WTC11 (cell line): Measurements from ENCODE around the gene PKHD1. TPM values are rescaled to one million over a fixed set of nuclear protein-coding genes. Genes with fewer than 3 reads are reported as not detected.

Experiments used
- ATAC-seq: fragments of 200-7000 bp; cut with Tn5 transposase; 2 replicates; pipeline ENCODE4 v1.10.0; 2021; ENCODE audit warnings: mild to moderate bottlenecking, moderate library complexity
- CTCF ChIA-PET: fragments of 300-600 bp; sonication (Branson Sonifier 250); formaldehyde crosslinking; loops from one replicate; lab custom pipeline; 2021; ENCODE audit warnings: antibody characterized with exemption; lab: Charles Lee
- POLR2A ChIA-PET: fragments of 350-600 bp; sonication (Branson Sonifier 250); formaldehyde crosslinking; loops from one replicate; lab custom pipeline; 2021; ENCODE audit warnings: antibody characterized with exemption; lab: Charles Lee
- DNase-seq: peaks from one replicate; pipeline ENCODE4 v3.0.0; 2021; ENCODE audit warnings: low spot score
- H3K27ac Mint-ChIP-seq: 2 replicates; pipeline ENCODE4 v1.8.0; 2021; ENCODE audit warnings: mixed read lengths
- H3K27me3 Mint-ChIP-seq: 2 replicates; pipeline ENCODE4 v1.8.0; 2021; ENCODE audit warnings: low read depth, mild to moderate bottlenecking, moderate library complexity, mixed read lengths
- H3K36me3 Mint-ChIP-seq: 2 replicates; pipeline ENCODE4 v1.8.0; 2021; ENCODE audit warnings: mixed read lengths
- H3K4me1 Mint-ChIP-seq: 2 replicates; pipeline ENCODE4 v1.8.0; 2022; ENCODE audit warnings: mixed read lengths
- H3K4me3 Mint-ChIP-seq: 2 replicates; pipeline ENCODE4 v1.8.0; 2021; ENCODE audit warnings: mild to moderate bottlenecking, moderate library complexity, mixed read lengths
- H3K9me3 Mint-ChIP-seq: 2 replicates; pipeline ENCODE4 v1.8.0; 2021; ENCODE audit warnings: mixed read lengths
- AFF4 ChIP-seq: sonication (generic); formaldehyde crosslinking; IDR thresholded peaks from 2 replicates; pipeline ENCODE4 v1.8.1; 2023; ENCODE audit warnings: mild to moderate bottlenecking, missing genetic modification reagents, borderline replicate concordance
- ATF3 ChIP-seq: sonication (generic); formaldehyde crosslinking; conservative IDR thresholded peaks from 2 replicates; pipeline ENCODE4 v1.8.1; 2022; ENCODE audit warnings: mild to moderate bottlenecking, missing genetic modification reagents
- CREM ChIP-seq: sonication (generic); formaldehyde crosslinking; IDR thresholded peaks from 2 replicates; pipeline ENCODE4 v1.8.1; 2022; ENCODE audit warnings: mild to moderate bottlenecking, missing genetic modification reagents, moderate library complexity
- ELF4 ChIP-seq: sonication (generic); formaldehyde crosslinking; IDR thresholded peaks from 2 replicates; pipeline ENCODE4 v1.8.1; 2022; ENCODE audit warnings: low read depth, mild to moderate bottlenecking, moderate library complexity, missing genetic modification reagents
- FOXJ3 ChIP-seq: sonication (generic); formaldehyde crosslinking; IDR thresholded peaks from 2 replicates; pipeline ENCODE4 v1.9.0; 2021; ENCODE audit warnings: missing genetic modification reagents, mild to moderate bottlenecking, borderline replicate concordance
- FOXP1 ChIP-seq: sonication (generic); formaldehyde crosslinking; IDR thresholded peaks from 2 replicates; pipeline ENCODE4 v1.8.0; 2022; ENCODE audit warnings: missing genetic modification reagents, mild to moderate bottlenecking, moderate library complexity, borderline replicate concordance
- HMGA2 ChIP-seq: fragments of 250-450 bp; sonication (Bioruptor Pico); IDR thresholded peaks from 2 replicates; pipeline ENCODE4 v1.4.0; 2021; ENCODE audit warnings: mild to moderate bottlenecking, moderate library complexity
- HMGXB4 ChIP-seq: sonication (generic); formaldehyde crosslinking; IDR thresholded peaks from 2 replicates; pipeline ENCODE4 v1.8.1; 2023; ENCODE audit warnings: mild to moderate bottlenecking, moderate library complexity, missing genetic modification reagents
- IRF2 ChIP-seq: sonication (generic); formaldehyde crosslinking; IDR thresholded peaks from 2 replicates; pipeline ENCODE4 v1.8.0; 2022; ENCODE audit warnings: low read depth, missing genetic modification reagents, borderline replicate concordance
- MXD4 ChIP-seq: fragments of 250-450 bp; sonication (Bioruptor Pico); IDR thresholded peaks from 2 replicates; pipeline ENCODE4 v1.8.0; 2021; ENCODE audit warnings: mild to moderate bottlenecking, moderate library complexity, borderline replicate concordance
- NFYB ChIP-seq: sonication (generic); formaldehyde crosslinking; conservative IDR thresholded peaks from 2 replicates; pipeline ENCODE4 v1.8.0; 2022; ENCODE audit warnings: low read depth, missing genetic modification reagents
- PRDM15 ChIP-seq: sonication (generic); formaldehyde crosslinking; IDR thresholded peaks from 2 replicates; pipeline ENCODE4 v1.8.0; 2022; ENCODE audit warnings: missing genetic modification reagents
- SOX15 ChIP-seq: fragments of 250-450 bp; sonication (Bioruptor Pico); IDR thresholded peaks from 2 replicates; pipeline ENCODE4 v1.9.0; 2021; ENCODE audit warnings: mild to moderate bottlenecking
- TEAD1 ChIP-seq: sonication (generic); formaldehyde crosslinking; IDR thresholded peaks from 2 replicates; pipeline ENCODE4 v1.8.0; 2022; ENCODE audit warnings: mild to moderate bottlenecking, missing genetic modification reagents
- TEAD4 ChIP-seq: sonication (generic); formaldehyde crosslinking; IDR thresholded peaks from 2 replicates; pipeline ENCODE4 v1.8.0; 2022; ENCODE audit warnings: mild to moderate bottlenecking, missing genetic modification reagents
- ZNF138 ChIP-seq: sonication (generic); formaldehyde crosslinking; conservative IDR thresholded peaks from 2 replicates; pipeline ENCODE4 v1.8.1; 2022; ENCODE audit warnings: mild to moderate bottlenecking, moderate library complexity, missing genetic modification reagents
- ZNF317 ChIP-seq: sonication (generic); formaldehyde crosslinking; IDR thresholded peaks from 2 replicates; pipeline ENCODE4 v1.8.1; 2023; ENCODE audit warnings: low read depth, mild to moderate bottlenecking, moderate library complexity, missing genetic modification reagents, borderline replicate concordance
- ZNF416 ChIP-seq: fragments of 250-450 bp; sonication (Bioruptor Pico); IDR thresholded peaks from 2 replicates; pipeline ENCODE4 v1.9.0; 2021; ENCODE audit warnings: mild to moderate bottlenecking, inconsistent platforms
- ZNF671 ChIP-seq: fragments of 250-450 bp; sonication (Bioruptor Pico); IDR thresholded peaks from 2 replicates; pipeline ENCODE4 v1.8.0; 2021; ENCODE audit warnings: mild to moderate bottlenecking
- total RNA-seq: library from RNA; stranded (reverse); gene quantifications from 3 replicates; pipeline ENCODE4 v1.2.3, GENCODE V29; 2021

The PKHD1 gene
- total RNA-seq, 1 experiment from 2014 or later = 0.15 TPM

- H3K27ac Mint-ChIP-seq = no peak overlapping the region
- no peaks in the 10 kb centered on the region for H3K9me3 Mint-ChIP-seq
- H3K4me3 Mint-ChIP-seq = no peak overlapping the region
- no peak for ATAC-seq
- no peaks in the 10 kb centered on the region for H3K27me3 Mint-ChIP-seq
- DNase-seq = no peak
- H3K4me1 Mint-ChIP-seq = peaks cover 22% of the 10 kb centered on the region
- CTCF ChIA-PET = interaction anchor here (1.9 kb wide), 1 partner anchor 10 kb away, joined by 6 read pairs; no protein-coding TSS in a partner anchor
- H3K36me3 Mint-ChIP-seq = no peaks in the 10 kb centered on the region
- POLR2A ChIA-PET = no interaction called here
- no peak for TF ChIP-seq ATF3 (CRISPR knock-in tag)
- TF ChIP-seq MXD4 (CRISPR knock-in tag) = no peak
- TF ChIP-seq ZNF671 = no peak
- TF ChIP-seq FOXP1 (CRISPR knock-in tag) = no peak
- no peak for TF ChIP-seq TEAD4 (CRISPR knock-in tag)
- no peak for TF ChIP-seq HMGA2
- TF ChIP-seq HMGXB4 (CRISPR knock-in tag) = no peak
- TF ChIP-seq ZNF138 (CRISPR knock-in tag) = no peak
- TF ChIP-seq ZNF416 (CRISPR knock-in tag) = no peak
- TF ChIP-seq AFF4 (CRISPR knock-in tag) = no peak
- TF ChIP-seq IRF2 (CRISPR knock-in tag) = no peak
- TF ChIP-seq PRDM15 (CRISPR knock-in tag) = no peak
- TF ChIP-seq CREM (CRISPR knock-in tag) = no peak
- TF ChIP-seq SOX15 = no peak
- TF ChIP-seq TEAD1 = no peak
- no peak for TF ChIP-seq NFYB (CRISPR knock-in tag)
- no peak for TF ChIP-seq ELF4 (CRISPR knock-in tag)
- TF ChIP-seq ZNF317 (CRISPR knock-in tag) = no peak
- no peak for TF ChIP-seq FOXJ3
- TF ChIP-seq, all 79 proteins: peak for 0
Measured at GRCh38 chr6:52053038-52053695, 34.2 kb downstream of the PKHD1 start.
